GM19467 (cell line): Measurements from ENCODE around the gene TWIST2.

Experiments
- ATAC-seq: cut with Tn5 transposase; IDR thresholded peaks from one replicate; pipeline ENCODE4 v1.9.1; 2021; ENCODE audit warnings: mild to moderate bottlenecking, moderate library complexity; ENCODE audit not compliant: unreplicated experiment

The TWIST2 gene

DNA sequence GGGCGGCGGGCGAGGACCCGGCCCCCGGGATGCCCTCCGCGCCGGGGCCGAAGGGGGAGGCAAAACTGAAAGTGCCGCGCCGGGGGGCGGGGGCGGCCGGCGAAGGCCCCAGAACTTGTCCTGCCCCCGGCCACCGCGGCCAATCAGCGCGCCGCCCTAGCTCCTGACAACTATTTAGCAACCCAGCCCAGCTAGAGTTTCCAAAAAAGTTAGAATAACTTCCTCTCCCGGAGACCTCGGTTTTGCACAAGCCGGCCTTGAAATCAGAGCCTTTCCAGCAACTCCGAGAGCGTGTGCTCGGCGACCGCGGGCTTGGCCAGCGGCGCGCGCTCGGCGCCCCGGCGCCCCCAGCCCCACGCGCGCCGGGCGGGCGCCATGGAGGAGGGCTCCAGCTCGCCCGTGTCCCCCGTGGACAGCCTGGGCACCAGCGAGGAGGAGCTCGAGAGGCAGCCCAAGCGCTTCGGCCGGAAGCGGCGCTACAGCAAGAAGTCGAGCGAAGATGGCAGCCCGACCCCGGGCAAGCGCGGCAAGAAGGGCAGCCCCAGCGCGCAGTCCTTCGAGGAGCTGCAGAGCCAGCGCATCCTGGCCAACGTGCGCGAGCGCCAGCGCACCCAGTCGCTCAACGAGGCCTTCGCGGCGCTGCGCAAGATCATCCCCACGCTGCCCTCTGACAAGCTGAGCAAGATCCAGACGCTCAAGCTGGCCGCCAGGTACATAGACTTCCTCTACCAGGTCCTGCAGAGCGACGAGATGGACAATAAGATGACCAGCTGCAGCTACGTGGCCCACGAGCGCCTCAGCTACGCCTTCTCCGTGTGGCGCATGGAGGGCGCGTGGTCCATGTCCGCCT is at the start of gene TWIST2:
Gene TWIST2, plus strand, starts transcription at position 245 of the 850 bp plus-strand sequence. Its CDS starts 131 bp downstream, at position 376.
- ATAC-seq, result no peak

DNA sequence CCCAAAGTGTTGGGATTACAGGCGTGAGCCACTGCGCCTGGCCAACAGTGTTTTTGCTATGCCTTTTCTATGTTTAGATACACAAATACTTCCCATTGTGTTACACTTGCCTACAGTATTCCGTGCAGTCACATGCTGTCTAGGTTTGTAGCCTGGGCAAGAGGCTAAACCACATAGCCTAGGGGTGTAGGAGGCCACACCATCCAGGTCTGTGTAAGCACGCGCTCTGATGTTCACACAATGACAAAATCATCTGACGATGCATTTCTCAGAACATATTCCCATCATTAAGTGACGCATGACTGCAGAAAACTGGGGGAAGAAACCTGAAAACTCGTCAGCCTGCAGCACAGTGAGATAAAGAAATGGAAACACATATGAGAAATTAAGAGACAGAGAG is 46.1 kb upstream of the TWIST2 start:
- ATAC-seq, result no peak

DNA sequence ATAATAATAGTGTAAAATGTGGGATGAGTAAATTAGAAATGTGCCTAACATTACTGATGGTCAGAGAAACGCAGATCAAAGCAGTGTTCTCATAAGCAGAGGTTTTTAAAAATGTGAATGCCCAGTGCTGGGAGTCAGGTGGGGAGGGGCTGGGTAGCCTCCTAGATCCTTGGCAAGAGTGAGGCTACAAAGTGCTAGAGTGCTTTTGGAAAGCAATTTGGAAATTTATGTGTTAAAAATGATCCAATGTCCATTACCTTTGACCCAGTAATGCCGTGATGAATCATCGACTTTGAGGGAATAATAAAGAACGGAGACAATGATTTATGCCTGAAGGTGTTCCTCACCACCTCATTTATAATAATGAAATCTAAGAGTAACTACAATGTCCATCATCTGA is 44.9 kb upstream of the TWIST2 start:
- ATAC-seq, result no peak

DNA sequence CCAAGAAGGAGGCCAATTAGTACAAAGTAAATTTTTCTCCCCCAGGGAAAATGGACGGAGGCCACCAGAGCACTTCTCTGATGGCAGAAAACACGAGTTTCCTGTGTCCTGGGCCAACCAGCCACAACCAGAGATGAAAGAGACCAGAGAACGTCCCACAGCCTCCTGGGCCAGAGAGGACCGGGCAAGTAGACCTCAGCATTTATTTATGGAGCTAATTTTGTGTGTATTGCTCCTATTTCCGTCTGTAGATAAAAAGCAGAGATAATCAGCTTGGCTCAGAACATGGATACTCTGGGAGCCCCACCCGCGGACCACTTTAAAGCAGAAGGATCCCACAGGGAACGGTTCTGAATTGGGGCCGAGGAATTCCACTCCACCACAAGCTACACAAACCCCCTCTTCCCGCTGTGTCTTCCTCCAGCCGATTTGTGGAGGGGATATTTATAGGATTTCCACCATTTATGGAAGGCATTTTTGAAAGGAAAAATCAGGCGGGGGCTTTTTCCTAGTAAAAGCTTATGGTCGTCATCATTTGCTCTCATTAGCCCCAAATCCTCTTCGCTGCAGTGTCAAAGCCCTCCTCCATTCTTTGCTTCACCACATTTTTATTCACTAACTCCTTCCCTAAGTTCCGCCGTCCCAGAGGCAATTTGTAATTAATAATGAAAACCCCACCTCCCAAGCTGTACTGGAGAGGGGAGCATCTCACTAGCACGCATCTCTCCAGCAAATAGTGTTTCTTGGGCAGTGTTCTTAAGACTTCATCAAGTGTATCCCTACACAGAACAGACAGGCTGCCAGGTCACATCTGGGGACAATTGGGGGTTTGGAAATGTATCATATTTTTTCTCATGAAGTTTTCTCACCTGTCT is 43.7 kb upstream of the TWIST2 start:
- no peak for ATAC-seq

DNA sequence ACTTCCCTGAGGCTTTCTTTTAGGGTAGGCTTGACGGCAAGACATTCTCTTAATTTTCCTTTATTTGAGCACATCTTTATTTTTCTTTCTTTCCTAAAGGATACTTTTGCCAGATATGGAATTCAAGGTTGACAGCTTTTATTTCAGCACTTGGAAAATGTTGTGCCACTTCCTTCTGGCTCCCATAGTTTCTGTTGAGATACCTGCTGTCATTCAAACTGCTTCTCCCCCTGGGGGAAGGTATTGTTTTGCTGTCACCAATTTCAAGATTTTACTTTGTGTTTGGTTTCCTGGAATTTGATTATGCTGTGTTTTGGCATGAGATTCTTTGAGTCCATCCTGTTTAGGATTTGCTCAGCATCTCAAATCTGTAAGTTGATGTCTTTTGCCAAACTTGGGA is 39.1 kb upstream of the TWIST2 start:
- ATAC-seq, result no peak

DNA sequence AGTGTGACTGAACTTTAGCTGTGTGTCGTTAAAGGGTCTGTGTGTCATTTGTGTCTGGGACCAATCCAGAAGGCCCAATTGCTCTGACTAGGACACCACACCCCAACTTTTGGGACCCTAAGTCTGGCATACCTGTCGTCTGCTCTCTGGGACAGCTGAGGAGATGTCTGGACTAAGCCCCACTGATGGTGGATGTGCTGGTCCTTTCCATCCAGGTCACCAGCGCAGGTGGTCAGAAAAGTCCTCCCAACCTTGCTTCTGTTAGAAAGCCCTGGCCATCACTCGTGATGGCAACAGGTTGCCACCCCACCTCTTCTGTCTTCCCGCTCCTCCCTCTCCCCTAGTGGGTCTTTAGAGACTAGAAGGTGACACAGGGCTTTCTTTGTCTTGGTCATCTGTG is 37.6 kb upstream of the TWIST2 start:
- ATAC-seq, result no peak

DNA sequence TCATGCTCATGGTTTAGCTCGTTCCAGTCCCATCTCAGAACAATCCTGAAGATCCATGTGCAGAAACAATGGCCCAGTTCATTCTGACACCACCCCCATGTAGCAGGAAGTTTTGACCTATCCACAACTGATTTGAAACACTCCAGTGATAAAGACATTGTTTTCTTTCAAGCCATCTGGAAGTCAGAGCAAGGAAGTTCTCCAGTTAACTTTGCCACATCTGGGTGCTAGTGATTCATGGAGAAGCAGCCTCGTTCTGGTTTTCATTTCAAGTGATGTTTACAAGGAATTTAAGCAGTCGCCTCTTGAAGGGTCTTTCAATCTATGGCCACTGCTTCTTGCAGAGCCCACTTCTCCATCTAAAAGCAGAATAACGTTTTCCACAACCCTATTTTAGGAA is 36.6 kb upstream of the TWIST2 start:
- no peak for ATAC-seq

DNA sequence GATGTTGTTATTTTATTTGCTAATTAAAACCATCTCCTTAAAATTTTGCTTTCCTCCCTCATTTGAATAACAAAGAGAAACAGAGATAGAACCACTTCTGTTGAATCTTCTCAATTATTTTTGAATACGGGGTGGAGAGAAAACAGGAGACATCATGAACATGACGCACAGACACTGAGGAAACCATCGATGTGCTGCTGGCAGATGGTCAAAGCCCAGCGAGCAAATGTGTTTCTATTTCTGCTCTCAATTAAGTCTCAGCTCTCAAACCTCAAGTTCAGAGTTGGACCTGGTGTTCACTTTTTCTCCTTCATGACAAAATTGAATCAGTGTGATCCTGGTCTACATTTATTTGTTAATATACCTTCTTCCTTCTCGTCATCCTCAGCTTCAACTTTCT is 36.1 kb upstream of the TWIST2 start:
- no peak for ATAC-seq

DNA sequence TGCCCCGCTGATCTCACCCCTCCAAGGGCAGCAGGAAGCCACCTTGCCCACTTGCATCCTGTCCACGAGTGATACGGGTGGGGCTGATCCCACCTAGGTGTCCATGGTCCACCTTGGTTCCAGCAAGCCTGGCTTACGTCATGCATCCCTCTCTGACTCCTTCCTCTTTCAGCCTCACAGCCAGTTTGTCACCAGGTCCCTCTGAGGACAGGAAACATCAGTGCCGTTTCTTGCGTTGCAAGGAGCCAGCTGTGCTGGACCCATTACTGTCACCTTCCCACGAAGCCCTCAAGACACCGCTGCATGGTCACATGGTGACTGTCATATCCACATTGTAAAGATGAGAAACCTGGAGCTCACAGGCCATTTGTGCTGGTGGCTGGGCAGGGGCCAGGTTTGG is 34.8 kb upstream of the TWIST2 start:
- ATAC-seq, result no peak

DNA sequence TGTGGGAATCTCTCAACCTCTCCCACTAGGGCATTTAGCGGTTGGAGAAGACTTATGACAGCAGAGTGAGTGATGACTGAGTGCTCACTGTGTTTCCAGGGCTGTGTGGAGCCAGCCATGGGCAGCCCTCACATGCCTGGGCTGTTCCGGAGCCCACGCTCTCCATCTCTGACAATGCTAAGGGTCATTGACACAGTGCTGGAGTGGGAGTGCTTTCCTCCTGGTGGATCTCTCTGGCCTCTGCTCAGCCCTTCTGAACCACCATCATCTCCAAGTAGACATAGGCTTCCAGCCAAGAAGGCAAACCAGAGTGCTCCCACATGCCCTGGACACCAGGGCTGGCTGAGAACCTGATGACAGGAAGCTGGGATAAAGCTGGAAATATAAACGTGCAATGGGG is 33.1 kb upstream of the TWIST2 start:
- ATAC-seq, result no peak

DNA sequence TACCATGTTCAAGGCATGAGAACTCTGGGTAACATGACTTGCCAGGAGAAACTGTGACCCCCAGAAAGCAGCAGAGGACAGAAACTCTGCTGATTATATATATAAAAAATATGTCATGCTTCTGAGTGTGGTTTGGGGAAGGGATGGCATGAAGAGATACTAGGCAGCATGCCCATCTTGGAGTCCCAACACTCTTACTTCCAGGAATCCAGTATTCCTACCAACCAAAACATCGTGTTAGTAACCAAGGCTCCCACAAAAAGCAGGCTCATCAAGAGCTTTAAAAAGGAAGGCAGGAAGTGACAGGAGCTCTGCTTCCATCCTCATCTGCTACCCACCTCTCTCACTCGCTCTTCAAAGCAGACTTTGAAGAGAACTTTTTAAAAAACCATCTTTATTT is 31.6 kb upstream of the TWIST2 start:
- no peak for ATAC-seq

DNA sequence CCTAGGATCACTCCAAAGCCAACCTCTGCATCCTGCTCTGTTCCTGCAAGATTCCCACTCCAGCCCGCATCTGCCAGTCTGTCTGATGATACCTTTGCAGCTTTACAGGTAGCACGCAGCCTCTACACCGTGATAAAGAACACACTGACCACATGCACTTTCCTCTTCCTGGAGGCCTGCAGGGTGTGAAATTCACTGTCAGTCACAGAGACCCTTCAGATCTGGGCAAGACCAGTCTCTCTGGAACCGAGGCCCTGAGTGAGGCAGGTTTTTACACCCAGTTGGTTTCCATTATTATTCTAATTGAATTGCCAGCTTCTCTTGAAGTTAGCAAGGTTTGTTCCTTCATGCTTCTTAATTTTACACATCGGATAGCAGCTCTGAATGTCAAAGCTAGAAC is 30.5 kb upstream of the TWIST2 start:
- ATAC-seq, result no peak

DNA sequence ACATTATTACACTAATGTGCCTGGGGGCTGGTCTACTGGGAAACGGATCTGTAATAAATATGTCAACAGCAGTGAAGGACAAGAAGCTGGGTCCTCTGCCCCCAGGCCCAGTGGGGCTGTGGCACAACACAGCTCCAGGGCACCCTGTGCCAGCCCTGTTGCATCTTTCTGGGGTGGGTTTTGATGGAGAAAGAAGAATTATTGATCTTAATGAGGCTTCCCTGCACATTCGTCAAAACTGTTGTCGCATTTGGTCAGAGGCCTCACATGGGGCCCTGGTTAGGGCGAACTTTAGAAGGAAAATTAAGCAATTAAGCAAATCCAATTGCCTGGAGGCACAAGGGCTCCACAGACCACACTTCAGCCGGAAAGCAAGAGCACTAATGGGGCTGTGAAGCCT is 30.0 kb upstream of the TWIST2 start:
- no peak for ATAC-seq

DNA sequence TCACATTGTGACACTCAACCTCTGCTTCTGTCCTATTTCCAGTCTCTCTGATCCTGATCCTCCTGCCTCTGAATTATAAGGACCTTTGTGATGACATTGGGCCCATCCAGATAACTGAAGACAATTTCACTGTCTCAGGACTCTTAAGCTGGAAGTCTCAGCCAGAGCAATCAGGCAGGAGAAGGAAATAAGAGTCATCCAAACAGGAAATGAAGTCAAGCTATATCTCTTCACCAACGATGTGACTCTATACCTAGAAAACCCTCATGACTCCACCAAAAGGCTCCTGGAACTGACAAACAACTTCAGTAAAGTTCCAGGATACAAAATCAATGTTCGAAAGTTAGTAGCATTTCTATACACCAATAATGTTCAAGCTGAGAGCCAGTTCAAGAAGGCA is 29.3 kb upstream of the TWIST2 start:
- ATAC-seq, result no peak

DNA sequence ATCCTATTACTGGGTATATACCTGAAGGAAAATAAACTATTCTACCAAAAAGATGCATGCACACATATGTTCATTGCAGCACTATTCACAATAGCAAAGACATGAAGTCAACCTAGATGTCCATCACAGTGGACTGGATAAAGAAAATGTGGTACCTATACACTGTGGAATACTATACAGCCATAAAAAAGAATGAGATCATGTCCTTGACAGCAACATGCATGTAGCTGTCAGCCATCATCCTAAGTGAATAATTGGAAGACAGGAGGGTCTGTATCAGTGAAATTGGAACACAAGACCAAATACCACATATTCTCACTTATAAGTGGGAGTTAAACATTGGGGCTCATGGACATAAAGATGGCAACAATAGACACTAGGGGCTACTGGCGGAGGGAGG is 27.7 kb upstream of the TWIST2 start:
- no peak for ATAC-seq

DNA sequence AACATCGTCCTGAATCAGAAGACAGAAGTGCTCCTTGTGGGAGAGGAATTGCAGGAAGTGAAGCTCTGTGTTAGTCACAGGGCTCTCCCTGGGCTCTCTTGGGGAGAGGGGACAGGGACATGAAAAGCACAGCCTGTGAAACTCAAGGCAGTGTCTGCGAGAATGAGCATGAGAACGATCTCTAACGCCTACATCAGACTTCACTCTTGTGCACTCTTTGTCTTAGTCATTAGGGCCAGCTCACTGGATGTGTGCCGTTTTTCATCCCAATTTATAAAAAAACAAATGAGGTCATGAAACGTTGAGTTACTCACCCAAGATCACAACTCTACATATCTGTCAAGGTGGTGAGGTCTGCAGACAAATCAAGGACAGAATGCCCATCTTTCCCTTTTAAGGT is 27.0 kb upstream of the TWIST2 start:
- no peak for ATAC-seq

DNA sequence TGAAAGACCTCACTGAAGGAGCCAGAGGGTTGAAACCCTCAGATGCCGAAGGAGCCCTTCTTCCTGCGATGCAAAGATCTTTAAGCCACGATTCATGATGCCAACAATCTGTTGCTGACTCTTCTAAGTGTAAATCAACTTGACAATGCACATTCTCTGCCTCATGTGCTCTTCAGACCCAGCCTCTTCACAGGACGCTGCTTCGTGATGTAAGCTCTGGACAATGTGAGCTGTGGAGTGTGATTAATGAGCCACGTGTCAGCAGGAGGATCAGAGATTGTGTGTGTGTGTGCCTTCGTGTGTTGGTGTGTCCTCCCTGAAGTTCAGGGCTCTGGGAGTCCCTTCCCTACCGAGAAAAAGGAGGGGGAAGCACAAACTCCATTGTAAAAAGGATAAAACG is 26.5 kb upstream of the TWIST2 start:
- no peak for ATAC-seq

DNA sequence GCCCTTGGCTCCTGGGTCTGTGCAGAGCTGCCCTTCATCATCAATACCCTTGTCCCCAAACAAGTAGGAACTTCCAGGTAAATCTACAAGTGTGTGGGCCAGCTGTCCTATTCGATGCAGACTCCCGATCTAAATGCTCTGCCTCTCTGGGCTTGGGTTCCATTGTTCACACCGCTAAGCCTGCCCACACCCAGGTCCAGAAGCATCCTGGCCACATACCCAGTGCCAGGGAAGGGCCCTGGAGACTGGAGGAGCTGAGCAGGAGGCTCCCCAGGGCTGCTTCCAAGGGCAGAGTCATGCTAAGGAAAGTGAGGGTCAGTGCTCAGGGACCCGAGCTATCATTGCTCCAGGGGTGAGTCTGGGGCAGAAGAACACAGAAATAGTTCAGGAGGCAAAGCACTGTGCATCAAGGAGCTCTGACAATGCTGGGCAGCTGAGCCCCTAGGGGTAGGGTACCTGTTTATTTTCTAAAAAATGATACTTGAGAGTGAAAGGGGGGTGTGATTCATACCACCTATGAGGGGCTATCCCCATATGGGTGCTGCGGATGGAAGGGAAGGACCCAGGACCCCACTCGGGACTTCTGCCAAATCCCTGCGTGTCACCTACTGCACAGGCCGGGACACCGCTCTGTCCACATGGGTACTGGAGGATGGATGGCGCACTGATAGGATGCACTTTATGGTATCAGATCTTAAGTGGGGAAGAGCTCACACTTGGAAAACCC is 25.8 kb upstream of the TWIST2 start:
- no peak for ATAC-seq

DNA sequence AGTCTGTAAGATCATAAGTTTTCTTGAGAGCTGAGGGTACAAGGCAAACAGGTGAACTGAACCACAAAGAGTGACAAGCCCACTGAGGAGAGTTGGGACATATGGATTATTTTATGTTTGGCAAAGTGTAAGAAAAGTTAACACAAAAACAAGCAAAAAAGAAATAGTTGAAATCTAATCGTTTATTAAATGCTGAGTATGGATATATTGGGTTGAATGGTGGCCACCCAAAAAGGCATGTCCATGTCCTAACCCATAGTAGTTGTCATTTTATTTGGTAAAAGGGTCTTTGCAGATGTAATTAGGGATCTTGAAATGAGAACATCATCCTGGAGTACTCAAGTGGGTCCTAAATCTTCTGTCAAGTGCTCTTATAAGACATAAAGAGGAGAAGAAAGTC is 24.9 kb upstream of the TWIST2 start:
- ATAC-seq, result no peak

DNA sequence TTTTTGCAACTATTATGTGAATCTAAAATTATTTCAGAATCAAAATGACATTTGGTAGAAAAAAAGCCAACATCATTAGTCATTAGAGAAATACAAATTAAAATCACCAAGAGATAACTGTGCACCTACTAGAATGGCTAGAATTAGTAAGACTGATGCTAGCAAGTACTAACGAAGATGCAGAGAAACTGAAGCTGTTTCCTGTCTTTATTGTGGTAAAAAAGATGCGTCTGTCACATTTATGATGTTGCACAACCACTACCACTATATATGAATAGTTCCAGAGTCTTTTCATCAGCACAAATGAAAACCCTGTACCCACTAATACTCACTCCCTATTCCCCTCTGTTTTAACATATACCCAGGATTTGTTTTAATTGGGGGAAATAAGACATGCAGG is 16.7 kb upstream of the TWIST2 start:
- ATAC-seq, result no peak

DNA sequence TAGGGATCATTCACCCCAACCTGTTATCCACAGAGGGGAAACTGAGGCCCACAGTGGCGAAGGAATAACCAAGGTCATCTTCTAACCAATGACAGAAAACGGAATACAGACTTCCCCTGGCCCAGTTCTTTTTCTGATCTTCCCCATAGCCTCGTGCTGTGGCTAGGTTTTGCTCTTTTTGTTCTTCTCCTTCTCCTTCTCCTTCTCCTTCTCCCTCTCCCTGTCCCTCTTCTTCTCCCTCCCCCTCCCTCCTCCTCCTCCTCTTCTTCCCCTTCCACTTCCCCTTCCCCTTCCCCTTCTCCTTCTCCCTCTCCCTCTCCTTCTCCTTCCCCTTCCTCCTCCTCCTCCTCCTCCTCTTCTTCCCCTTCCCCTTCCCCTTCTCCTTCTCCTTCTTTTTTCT is 12.9 kb upstream of the TWIST2 start:
- ATAC-seq, result no peak
